K562 (cell line): ENCODE data around the gene SCN4B. TPM values are rescaled to one million over a fixed set of nuclear protein-coding genes. Genes with fewer than 3 reads are reported as not detected.

Experiments
- ATAC-seq: fragments of 200-7000 bp; cut with Tn5 transposase; 3 replicates; pipeline ENCODE4 v1.9.1; 2020; ENCODE audit warnings: moderate library complexity
- BruUV-seq: library from RNA; stranded (reverse); fragments of 400-500 nt; replicated peaks from 2 replicates; lab custom pipeline; 2021; lab: Mats Ljungman, UMichigan
- CTCF ChIA-PET: fragments of 300-600 bp; formaldehyde crosslinking; extraction: SDS; loops from one replicate; lab custom pipeline; 2021; ENCODE audit warnings: low intra/inter-chr PET ratio; lab: Yijun Ruan, JAX
- POLR2A ChIA-PET: fragments of 300-600, 350-650 bp; sonication (Branson Sonifier 250); formaldehyde crosslinking; extraction: SDS; loops from one replicate; lab custom pipeline; 2021; ENCODE audit warnings: antibody characterized with exemption, inconsistent platforms; lab: Yijun Ruan, JAX
- DNase-seq, 4 experiments: peaks; one replicate each; pipeline versions ENCODE4 v3.0.0 to v3.0.0-alpha.2; 2011 to 2018; ENCODE audit warnings: low spot score in 3 of 4, mixed read lengths in 3 of 4; ENCODE audit errors: extremely low read depth in 1 of 4
- FAIRE-seq: peaks from 2 replicates; lab custom pipeline; 2011; peaks lifted over from hg19 to GRCh38; lab: Jason Lieb, UNC
- H2AFZ ChIP-seq: 2 replicates; pipeline ENCODE4 v1.6.0; 2011; ENCODE audit warnings: low read depth, low read length, control low read depth, inconsistent platforms
- H3K27ac ChIP-seq: fragments of 200-600 bp; 3 replicates; pipeline ENCODE4 v1.8.0; 2011; ENCODE audit warnings: low read depth, mild to moderate bottlenecking, control low read depth, inconsistent platforms, low read length, moderate library complexity, mixed read lengths; ENCODE audit errors: extremely low read depth
- H3K27me3 ChIP-seq, 2 experiments: fragments of 300-600 bp in 1 of 2; 2 replicates in 1 of 2; 3 replicates in 1 of 2; pipeline versions ENCODE4 v1.6.0 to v1.8.0; 2011; ENCODE audit warnings: inconsistent platforms in 2 of 2, low read length in 2 of 2, mild to moderate bottlenecking in 1 of 2, mixed read lengths in 1 of 2, moderate library complexity in 1 of 2; ENCODE audit not compliant: control insufficient read depth in 2 of 2, insufficient read depth in 2 of 2
- H3K36me3 ChIP-seq: fragments of 300-600 bp; 3 replicates; pipeline ENCODE4 v1.8.0; 2011; ENCODE audit warnings: mild to moderate bottlenecking, low read length, inconsistent platforms; ENCODE audit not compliant: control insufficient read depth, insufficient read depth
- H3K4me1 ChIP-seq, 2 experiments: fragments of 200-600 bp in 1 of 2; replicated peaks in 1 of 2; 2 replicates in 1 of 2; 3 replicates in 1 of 2; pipeline versions ENCODE4 v1.5.1 to v1.8.0; 2011; ENCODE audit warnings: inconsistent platforms in 2 of 2, low read length in 2 of 2, mild to moderate bottlenecking in 1 of 2, mixed read lengths in 1 of 2, moderate library complexity in 1 of 2; ENCODE audit not compliant: control insufficient read depth in 2 of 2, insufficient read depth in 2 of 2
- H3K4me2 ChIP-seq: 2 replicates; pipeline ENCODE4 v1.6.1; 2011; ENCODE audit warnings: low read length, control low read depth, inconsistent platforms, mixed read lengths; ENCODE audit not compliant: insufficient read depth
- H3K4me3 ChIP-seq: fragments of 200-600 bp; sonication (generic), shearing (Covaris generic); 2 replicates; pipeline ENCODE4 v1.5.1; 2016; ENCODE audit warnings: control low read depth, inconsistent platforms
- H3K79me2 ChIP-seq: fragments of 200-600 bp; 3 replicates; pipeline ENCODE4 v1.8.0; 2011; ENCODE audit warnings: low read length, inconsistent platforms; ENCODE audit not compliant: control insufficient read depth, insufficient read depth
- H3K9ac ChIP-seq, 2 experiments: 2 replicates each; pipeline versions ENCODE4 v1.6.0 to v1.6.1; 2011; ENCODE audit warnings: low read depth in 2 of 2, low read length in 2 of 2, control low read depth in 1 of 2, inconsistent platforms in 1 of 2, mild to moderate bottlenecking in 1 of 2, mixed read lengths in 1 of 2; ENCODE audit not compliant: insufficient read depth in 1 of 2
- H3K9me1 ChIP-seq: one replicate; pipeline ENCODE4 v1.6.0; 2011; ENCODE audit warnings: inconsistent platforms, mild to moderate bottlenecking, low read length, moderate library complexity; ENCODE audit not compliant: control insufficient read depth, insufficient read depth
- H3K9me3 ChIP-seq: replicated peaks from 2 replicates; pipeline ENCODE4 v1.5.1; 2011; ENCODE audit warnings: low read depth, low read length, inconsistent platforms; ENCODE audit not compliant: control insufficient read depth, insufficient read depth
- H4K20me1 ChIP-seq: replicated peaks from 2 replicates; pipeline ENCODE4 v1.6.1; 2011; ENCODE audit warnings: low read length, inconsistent platforms, mixed read lengths; ENCODE audit not compliant: control insufficient read depth, insufficient read depth
- EP300 ChIP-seq: IDR thresholded peaks from 2 replicates; pipeline ENCODE4 v1.6.1; 2012; ENCODE audit warnings: low read length, improper control_type of control experiment
- NEUROD1 ChIP-seq: fragments of 150-350 bp; IDR thresholded peaks from 2 replicates; pipeline ENCODE4 v1.6.1; 2014; ENCODE audit warnings: borderline replicate concordance, low read length, low read depth; ENCODE audit not compliant: partially characterized antibody
- PKNOX1 ChIP-seq: fragments of 450-650 bp; IDR thresholded peaks from 2 replicates; pipeline ENCODE4 v1.6.1; 2016
- PTTG1 ChIP-seq: fragments of 450-650 bp; IDR thresholded peaks from 2 replicates; pipeline ENCODE4 v1.6.1; 2016; ENCODE audit warnings: low read depth, mild to moderate bottlenecking, missing genetic modification characterization, missing compliant biosample characterization
- ZNF398 ChIP-seq: fragments of 250-450 bp; sonication (Bioruptor Pico); IDR thresholded peaks from 2 replicates; pipeline ENCODE4 v1.8.0; 2021; ENCODE audit warnings: moderate library complexity, mild to moderate bottlenecking, inconsistent platforms
- WGBS: fragments of 100-300 bp; shearing (Covaris generic); methylation state at CpG from one replicate; pipeline ENCODE4 v1.1.6; 2016; ENCODE audit warnings: low coverage, mixed read lengths; ENCODE audit not compliant: insufficient coverage; ENCODE audit errors: missing lambda C conversion rate; 5-methylcytosine and 5-hydroxymethylcytosine counted together
- in situ Hi-C: fragments of 300-500 bp; cut with MboI; formaldehyde crosslinking; loops from 4 replicates; pipeline ENCODE4 v1.15.0; 2018; ENCODE audit warnings: inconsistent platforms, mixed read lengths
- intact Hi-C: fragments of 100-400 bp; cut with micrococcal nuclease; formaldehyde crosslinking; loops from 2 replicates; pipeline ENCODE4 v1.14.2; 2022
- polyA plus RNA-seq, 8 experiments: library from polyadenylated mRNA; depleted of rRNA in 4 of 8; stranded (reverse) in 5 of 8; unstranded in 3 of 8; fragments of >200 nt; fragmentation: Nextera tagmentation in 2 of 8; fragmentation: Illumina TruSeq in 1 of 8; extraction: Ambion mirVana in 2 of 8; extraction: Trizol in 1 of 8; gene quantifications; 2 replicates each; pipeline versions ENCODE4 v1.2.1 to v1.2.3, GENCODE V29; 2011 to 2014; ENCODE audit warnings: inconsistent platforms in 1 of 8, missing spikeins in 1 of 8
- total RNA-seq, 7 experiments: library from RNA; depleted of rRNA in 6 of 7; stranded (reverse); fragments of >200 nt in 6 of 7; fragmentation: Illumina TruSeq in 2 of 7; extraction: Trizol in 2 of 7; gene quantifications; 2 replicates each; pipeline versions ENCODE4 v1.2.1 to v1.2.3, GENCODE V29; 2011 to 2021; ENCODE audit warnings: low replicate concordance in 1 of 7

The SCN4B gene
- total and polyA plus RNA-seq, 9 of the 15 experiments (the other 6 are each of a cell fraction or from before 2014, with no cell fraction given), result 0.03 TPM; not detected in 8

- TF ChIP-seq PKNOX1, result 0 out of 2 replicates have a peak, but pooled peaks have one; percentile 13
- TF ChIP-seq, all 486 proteins: peak for 4
These were observed 38.4 kb downstream of the SCN4B start (continued) for GRCh38 chr11:118114266-118114665.

- Histone ChIP-seq H3K4me1 (peaks cover 3 to 9% of the 10 kb centered on the region in 2 experiments; a peak in 3 of 5 replicates), H3K27me3 (no peaks in the 10 kb centered on the region), H3K36me3 (no peaks in the 10 kb centered on the region), H3K9ac (no peak overlapping the region), H3K79me2 (no peaks in the 10 kb centered on the region), H2AFZ (no peak overlapping the region), H3K4me2 (no peak overlapping the region)
- POLR2A ChIA-PET, result interaction anchor here (0.6 to 2.0 kb wide), 6 partner anchors 9 to 1020 kb away, joined by 3 to 9 read pairs (median 3); no protein-coding TSS in a partner anchor
- FAIRE-seq (no peak), DNase-seq (no peak)
- in situ Hi-C loops, result no loop called here
- TF ChIP-seq PTTG1 (tag) (no peak), ZNF398 (CRISPR knock-in tag) (no peak), EP300 (no peak), NEUROD1 (no peak)
- TF ChIP-seq, all 486 proteins: peak for 0
- intact Hi-C loops, result no loop called here
- H3K4me3 ChIP-seq, result no peak overlapping the region
- no peak for ATAC-seq
- no TSS peak for BruUV-seq
- H4K20me1 ChIP-seq, result no peaks in the 10 kb centered on the region; the same call in 1 of the 2 replicates
- no peaks in the 10 kb centered on the region for H3K9me3 ChIP-seq
- H3K9me1 ChIP-seq, result no peaks in the 10 kb centered on the region
- no peak overlapping the region for H3K27ac ChIP-seq
- WGBS, result 52% methylated on average over 11 of the region's 11 CpGs
- CTCF ChIA-PET, result no interaction called here
These were observed 39.8 kb downstream of the SCN4B start for GRCh38 chr11:118112711-118113430.
